ENCODE data around the gene STK39. TPM values are rescaled to one million over a fixed set of nuclear protein-coding genes. Genes with fewer than 3 reads are reported as not detected.

The STK39 gene
- polyA plus RNA-seq, 1 donor (not counting 4 experiments of a cell fraction or from before 2014, with no cell fraction given): 20.7 TPM

DNA sequence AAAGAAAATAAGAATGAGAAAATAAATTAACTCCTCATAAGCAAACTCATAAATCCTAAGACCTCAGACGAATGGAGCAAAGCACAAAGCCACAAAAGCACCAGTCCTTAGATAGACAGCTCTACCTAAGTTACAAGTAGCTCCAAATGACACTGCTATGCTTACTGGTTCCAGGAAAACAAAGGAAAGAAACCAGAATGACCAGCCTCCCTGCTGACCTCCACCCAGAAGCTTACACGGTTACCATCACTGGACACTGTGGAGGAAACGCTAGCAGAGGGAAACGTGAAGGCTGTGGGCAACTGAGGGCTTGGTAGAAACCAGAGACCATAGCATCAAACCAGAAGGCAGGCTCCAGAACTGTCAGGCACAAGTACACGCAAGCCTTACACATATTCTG lies 67.8 kb downstream of the STK39 start:
- Histone ChIP-seq H3K36me3 (ENCODE audit: control insufficient read depth in 2 of 2, extremely low read depth in 1 of 2, insufficient read depth in 2 of 2, low read length in 2 of 2) (peaks cover 0 to 3% of the 10 kb centered on the region in 2 experiments), H3K9me1 (ENCODE audit: control insufficient read depth, extremely low read depth, insufficient read depth, low read length) (no peaks in the 10 kb centered on the region), H3K4me2 (ENCODE audit: control insufficient read depth, extremely low read depth, insufficient read depth, low read depth, low read length) (no peak overlapping the region), H3K9ac (ENCODE audit: control insufficient read depth, extremely low read depth, insufficient read depth, low read length) (no peak overlapping the region), H3K79me2 (ENCODE audit: control insufficient read depth, insufficient read depth, low read length) (peaks cover 8% of the 10 kb centered on the region), H3K9me3 (ENCODE audit: control insufficient read depth, low read depth, low read length) (no peaks in the 10 kb centered on the region), H3K4me3 (ENCODE audit: control insufficient read depth in 2 of 3, extremely low read depth in 1 of 3, insufficient read depth in 2 of 3, low read depth in 1 of 3, low read length in 3 of 3) (no peak overlapping the region), H2AFZ (ENCODE audit: control insufficient read depth, low read length) (no peak overlapping the region), H4K20me1 (ENCODE audit: control insufficient read depth, extremely low read depth, insufficient read depth, low read length) (no peaks in the 10 kb centered on the region), H3K27me3 (ENCODE audit: control insufficient read depth, extremely low read depth, insufficient read depth, low read length) (no peaks in the 10 kb centered on the region), H3K4me1 (ENCODE audit: control insufficient read depth, extremely low read depth, insufficient read depth, low read length) (peaks cover 13% of the 10 kb centered on the region), H3K27ac (ENCODE audit: control insufficient read depth, insufficient read depth, low read length) (no peak overlapping the region)
- TF ChIP-seq CTCF (optimal IDR thresholded peaks at IDR 0.05 in 1 of 3, IDR thresholded peaks at IDR 0.05 in 1 of 3, conservative IDR thresholded peaks at IDR 0.05 in 1 of 3; ENCODE audit: extremely low read depth in 1 of 3, insufficient read depth in 2 of 3, low read length in 3 of 3) (no peak), EZH2 (IDR thresholded peaks at IDR 0.05; ENCODE audit: low read length) (no peak)
- dilution Hi-C loops (cut with MboI; ENCODE audit: extremely low pct_ligation_motif_present, low sequenced_read_pairs): no loop called here
- no peak for DNase-seq (ENCODE audit: low read depth, low spot score)
- no peak for FAIRE-seq

DNA sequence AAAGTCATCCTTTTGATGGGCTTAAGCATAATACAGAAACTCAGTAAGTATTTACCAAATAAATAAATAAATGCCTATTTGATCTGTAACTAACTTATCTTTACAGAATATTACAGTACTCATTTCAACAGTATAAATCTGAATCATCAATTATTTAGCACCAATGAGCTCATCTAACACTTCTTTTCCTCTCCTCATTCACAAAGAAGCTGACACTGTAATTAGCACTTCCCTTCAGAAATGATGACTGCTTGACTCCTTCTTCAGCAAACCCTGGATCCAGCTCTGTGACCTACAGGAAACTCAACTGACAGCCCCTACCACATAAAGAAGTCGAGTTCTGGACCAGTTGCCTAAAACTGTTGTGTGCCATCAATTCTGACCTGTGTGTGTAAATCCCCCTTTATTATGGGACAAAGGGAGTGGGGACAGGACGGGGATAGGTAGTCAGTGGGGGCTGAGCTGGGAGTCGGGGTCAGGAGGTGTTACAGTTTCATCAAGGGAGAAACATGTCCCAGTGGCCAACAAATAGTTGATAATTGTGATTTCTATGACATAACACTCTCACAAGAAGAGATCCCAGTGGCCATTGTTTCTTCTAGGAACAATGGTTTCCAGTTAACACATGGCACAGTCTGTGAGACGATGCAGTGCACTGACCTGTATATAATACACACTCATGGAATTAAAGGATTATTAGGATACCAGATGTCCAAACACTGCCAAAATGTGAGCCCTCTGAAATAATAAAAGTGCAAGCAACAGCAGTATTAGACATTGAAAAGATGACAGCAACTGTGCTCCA lies 68.7 kb downstream of the STK39 start:
- no peak overlapping the region for H3K27ac ChIP-seq (ENCODE audit: control insufficient read depth, insufficient read depth, low read length)
- H3K9me3 ChIP-seq (ENCODE audit: control insufficient read depth, low read depth, low read length): no peaks in the 10 kb centered on the region
- no peaks in the 10 kb centered on the region for H3K27me3 ChIP-seq (ENCODE audit: control insufficient read depth, extremely low read depth, insufficient read depth, low read length)
- dilution Hi-C loops (cut with MboI; ENCODE audit: extremely low pct_ligation_motif_present, low sequenced_read_pairs): no loop called here
- H3K9ac ChIP-seq (ENCODE audit: control insufficient read depth, extremely low read depth, insufficient read depth, low read length): no peak overlapping the region
- FAIRE-seq: no peak
- no peak for TF ChIP-seq CTCF (optimal IDR thresholded peaks at IDR 0.05 in 1 of 3, IDR thresholded peaks at IDR 0.05 in 1 of 3, conservative IDR thresholded peaks at IDR 0.05 in 1 of 3; ENCODE audit: extremely low read depth in 1 of 3, insufficient read depth in 2 of 3, low read length in 3 of 3)
- no peak for TF ChIP-seq EZH2 (IDR thresholded peaks at IDR 0.05; ENCODE audit: low read length)
- H2AFZ ChIP-seq (ENCODE audit: control insufficient read depth, low read length): no peak overlapping the region
- H3K9me1 ChIP-seq (ENCODE audit: control insufficient read depth, extremely low read depth, insufficient read depth, low read length): no peaks in the 10 kb centered on the region
- DNase-seq (ENCODE audit: low read depth, low spot score): no peak
- H3K4me2 ChIP-seq (ENCODE audit: control insufficient read depth, extremely low read depth, insufficient read depth, low read depth, low read length): no peak overlapping the region
- peaks cover 8% of the 10 kb centered on the region for H3K79me2 ChIP-seq (ENCODE audit: control insufficient read depth, insufficient read depth, low read length)
- peaks cover 11% of the 10 kb centered on the region for H3K4me1 ChIP-seq (ENCODE audit: control insufficient read depth, extremely low read depth, insufficient read depth, low read length)
- peaks cover 0 to 3% of the 10 kb centered on the region in 2 experiments for H3K36me3 ChIP-seq (ENCODE audit: control insufficient read depth in 2 of 2, extremely low read depth in 1 of 2, insufficient read depth in 2 of 2, low read length in 2 of 2)
- no peaks in the 10 kb centered on the region for H4K20me1 ChIP-seq (ENCODE audit: control insufficient read depth, extremely low read depth, insufficient read depth, low read length)
- H3K4me3 ChIP-seq (ENCODE audit: control insufficient read depth in 2 of 3, extremely low read depth in 1 of 3, insufficient read depth in 2 of 3, low read depth in 1 of 3, low read length in 3 of 3): no peak overlapping the region
